ENCODE data around the gene SORCS2.

SORCS2 gene

DNA sequence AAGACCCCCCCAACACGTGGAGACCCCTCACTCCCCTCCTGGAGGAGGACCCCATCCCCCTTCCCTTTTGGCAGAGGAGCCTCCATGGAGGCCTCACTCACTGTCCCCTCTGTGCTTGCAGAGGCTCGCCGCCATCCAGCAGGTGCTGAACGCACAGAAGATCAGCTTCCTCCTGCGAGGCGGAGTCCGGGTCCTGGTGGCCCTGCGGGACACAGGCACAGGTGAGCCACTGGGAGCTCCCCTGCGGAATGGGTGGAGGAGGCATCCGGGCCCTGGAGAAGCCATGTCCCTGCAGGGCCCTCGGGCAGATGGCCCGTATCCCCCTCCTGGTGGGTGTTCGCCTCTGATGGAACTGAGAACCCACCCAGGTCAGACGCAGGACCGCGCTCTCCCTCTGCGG, 540.9 kb downstream of the SORCS2 start:
- Histone ChIP-seq H3K27ac (ENCODE audit: low read length) (no peak overlapping the region), H3K4me1 (ENCODE audit: control insufficient read depth, insufficient read depth, low read length) (no peaks in the 10 kb centered on the region), H3K9ac (ENCODE audit: low read length in 2 of 2) (no peak overlapping the region), H3K9me3 (ENCODE audit: control insufficient read depth in 2 of 2, low read length in 2 of 2) (peaks cover 0 to 3% of the 10 kb centered on the region in 2 donors), H3K4me3 (ENCODE audit: low read length in 2 of 2) (no peak overlapping the region), H3K27me3 (ENCODE audit: control insufficient read depth in 1 of 2, insufficient read depth in 2 of 2, low read length in 2 of 2) (no peaks in the 10 kb centered on the region), H3K36me3 (ENCODE audit: control insufficient read depth in 2 of 2, insufficient read depth in 2 of 2, low read length in 2 of 2) (no peaks in the 10 kb centered on the region)

DNA sequence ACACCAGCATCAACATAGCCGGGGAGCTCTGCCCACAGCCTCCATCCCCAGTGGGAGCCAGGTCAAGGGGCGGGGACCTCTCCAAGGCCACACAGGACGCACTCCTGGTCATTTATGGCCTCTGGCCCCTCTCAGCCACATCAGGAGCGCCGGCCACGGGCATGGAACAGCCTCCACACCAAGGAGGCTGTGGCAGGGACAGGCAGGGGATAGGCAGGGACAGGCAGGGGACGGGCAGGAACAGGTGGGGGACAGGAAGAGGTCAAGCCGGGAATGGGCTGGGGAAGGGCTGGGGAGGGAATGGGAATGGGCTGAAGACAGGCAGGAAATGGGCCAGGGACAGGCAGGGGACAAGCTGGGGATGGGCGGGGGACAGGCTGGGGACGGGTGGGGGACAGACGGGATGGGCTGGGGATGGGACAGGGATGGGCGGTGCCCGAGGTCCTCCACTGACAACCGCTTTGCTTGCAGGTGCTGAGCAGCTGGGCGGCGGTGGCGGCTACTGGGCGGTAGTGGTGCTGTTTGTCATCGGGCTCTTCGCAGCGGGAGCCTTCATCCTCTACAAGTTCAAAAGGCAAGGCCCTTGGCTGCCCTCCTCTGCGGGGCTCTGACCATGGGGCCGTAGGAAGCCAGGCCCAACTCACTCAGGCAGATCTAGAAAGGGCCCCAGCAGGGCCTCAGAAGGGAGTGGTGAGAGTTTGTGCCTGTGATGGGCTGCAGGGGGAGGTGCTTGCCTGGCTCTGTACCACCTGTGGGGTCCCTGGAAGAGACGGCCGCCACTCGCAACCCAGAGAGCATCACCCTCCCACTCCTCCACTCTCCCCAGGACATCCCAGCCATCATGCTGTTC, 541.7 kb downstream of the SORCS2 start:
- H3K4me1 ChIP-seq (ENCODE audit: control insufficient read depth, insufficient read depth, low read length), result no peaks in the 10 kb centered on the region
- no peak overlapping the region for H3K4me3 ChIP-seq (ENCODE audit: low read length in 2 of 2)
- no peaks in the 10 kb centered on the region for H3K27me3 ChIP-seq (ENCODE audit: control insufficient read depth in 1 of 2, insufficient read depth in 2 of 2, low read length in 2 of 2)
- H3K27ac ChIP-seq (ENCODE audit: low read length), result no peak overlapping the region
- H3K9ac ChIP-seq (ENCODE audit: low read length in 2 of 2), result no peak overlapping the region
- no peaks in the 10 kb centered on the region for H3K36me3 ChIP-seq (ENCODE audit: control insufficient read depth in 2 of 2, insufficient read depth in 2 of 2, low read length in 2 of 2)
- peaks cover 0 to 3% of the 10 kb centered on the region in 2 donors for H3K9me3 ChIP-seq (ENCODE audit: control insufficient read depth in 2 of 2, low read length in 2 of 2)

DNA sequence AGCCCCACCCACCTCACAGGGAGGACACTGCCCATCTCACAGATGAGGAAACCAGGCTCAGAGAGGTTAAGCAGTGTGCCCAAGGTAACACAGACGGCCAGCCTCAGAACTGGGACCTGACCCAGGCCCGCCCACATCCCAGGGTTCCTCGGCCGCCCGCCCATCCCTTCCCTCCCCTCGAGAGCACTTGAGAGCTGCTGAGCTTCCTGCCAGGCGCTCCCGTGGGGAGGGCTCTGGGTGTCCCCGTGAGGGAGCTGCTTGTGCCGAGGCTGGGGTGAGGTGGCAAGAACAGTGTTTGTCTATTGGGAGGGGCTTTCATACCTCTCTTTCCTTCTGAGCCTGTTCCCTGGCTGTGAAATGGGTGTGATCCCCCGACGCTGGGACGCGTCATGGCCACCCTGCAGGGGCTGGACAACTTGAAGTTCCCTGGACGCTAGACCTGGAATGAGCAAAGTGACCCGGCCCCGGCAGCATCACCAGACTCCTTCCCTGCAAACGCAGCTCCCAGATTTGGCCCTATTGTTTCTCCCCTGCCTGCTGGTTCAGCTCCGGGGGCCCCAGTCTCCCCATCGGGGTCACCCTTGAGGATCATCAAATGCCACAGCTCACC, 542.4 kb downstream of the SORCS2 start:
- Histone ChIP-seq H3K27ac (ENCODE audit: low read length) (no peak overlapping the region), H3K9me3 (ENCODE audit: control insufficient read depth in 2 of 2, low read length in 2 of 2) (peaks cover 0 to 3% of the 10 kb centered on the region in 2 donors), H3K36me3 (ENCODE audit: control insufficient read depth in 2 of 2, insufficient read depth in 2 of 2, low read length in 2 of 2) (no peaks in the 10 kb centered on the region), H3K9ac (ENCODE audit: low read length in 2 of 2) (no peak overlapping the region), H3K4me1 (ENCODE audit: control insufficient read depth, insufficient read depth, low read length) (no peaks in the 10 kb centered on the region), H3K27me3 (ENCODE audit: control insufficient read depth in 1 of 2, insufficient read depth in 2 of 2, low read length in 2 of 2) (no peaks in the 10 kb centered on the region), H3K4me3 (ENCODE audit: low read length in 2 of 2) (no peak overlapping the region)

DNA sequence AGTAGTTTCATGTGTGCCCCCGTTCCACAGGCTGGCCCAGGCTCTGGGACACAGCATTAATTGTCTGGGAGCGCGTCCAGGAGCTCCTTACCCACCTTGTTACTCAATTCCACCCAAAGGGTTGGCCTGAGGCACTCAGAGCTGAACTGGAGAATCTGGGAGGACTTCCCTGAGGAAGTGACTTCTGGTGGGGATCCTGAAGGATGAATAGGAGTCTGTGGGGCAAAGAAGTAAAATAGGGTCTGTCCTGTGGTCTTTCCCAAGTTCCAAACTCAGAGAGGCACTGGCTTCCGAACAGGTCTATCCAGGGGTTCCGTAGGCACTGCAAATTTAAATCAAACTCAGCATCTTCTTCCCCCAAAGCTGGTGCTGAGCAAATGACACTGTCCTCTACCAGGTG, 543.1 kb downstream of the SORCS2 start:
- H3K36me3 ChIP-seq (ENCODE audit: control insufficient read depth in 2 of 2, insufficient read depth in 2 of 2, low read length in 2 of 2), result no peaks in the 10 kb centered on the region
- no peak overlapping the region for H3K9ac ChIP-seq (ENCODE audit: low read length in 2 of 2)
- peaks cover 0 to 3% of the 10 kb centered on the region in 2 donors for H3K9me3 ChIP-seq (ENCODE audit: control insufficient read depth in 2 of 2, low read length in 2 of 2)
- H3K4me1 ChIP-seq (ENCODE audit: control insufficient read depth, insufficient read depth, low read length), result no peaks in the 10 kb centered on the region
- no peak overlapping the region for H3K27ac ChIP-seq (ENCODE audit: low read length)
- H3K27me3 ChIP-seq (ENCODE audit: control insufficient read depth in 1 of 2, insufficient read depth in 2 of 2, low read length in 2 of 2), result no peaks in the 10 kb centered on the region
- no peak overlapping the region for H3K4me3 ChIP-seq (ENCODE audit: low read length in 2 of 2)

DNA sequence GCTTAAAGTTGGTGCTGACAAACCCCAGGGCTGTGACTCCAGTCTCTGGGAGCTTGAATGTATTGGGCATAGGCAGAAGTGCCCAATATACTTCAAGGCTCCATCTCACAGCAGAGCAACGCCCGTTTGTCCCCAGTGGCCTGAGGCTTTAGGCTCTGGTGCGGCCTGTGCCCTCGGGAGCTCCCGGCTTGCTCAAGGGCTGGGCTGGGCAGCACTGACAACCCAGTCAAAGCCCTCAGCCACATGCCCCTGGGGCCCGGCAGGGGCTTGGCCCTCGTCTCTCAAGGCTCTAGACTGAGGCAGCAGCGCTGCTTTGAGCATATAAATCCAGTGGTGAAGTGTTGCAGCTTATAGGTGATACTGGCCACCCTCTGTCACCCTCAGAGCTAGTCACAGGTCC, 543.6 kb downstream of the SORCS2 start:
- H3K4me3 ChIP-seq (ENCODE audit: low read length in 2 of 2), result no peak overlapping the region
- H3K9ac ChIP-seq (ENCODE audit: low read length in 2 of 2), result no peak overlapping the region
- peaks cover 0 to 3% of the 10 kb centered on the region in 2 donors for H3K9me3 ChIP-seq (ENCODE audit: control insufficient read depth in 2 of 2, low read length in 2 of 2)
- H3K27me3 ChIP-seq (ENCODE audit: control insufficient read depth in 1 of 2, insufficient read depth in 2 of 2, low read length in 2 of 2), result no peaks in the 10 kb centered on the region
- H3K4me1 ChIP-seq (ENCODE audit: control insufficient read depth, insufficient read depth, low read length), result no peaks in the 10 kb centered on the region
- H3K27ac ChIP-seq (ENCODE audit: low read length), result no peak overlapping the region
- no peaks in the 10 kb centered on the region for H3K36me3 ChIP-seq (ENCODE audit: control insufficient read depth in 2 of 2, insufficient read depth in 2 of 2, low read length in 2 of 2)

DNA sequence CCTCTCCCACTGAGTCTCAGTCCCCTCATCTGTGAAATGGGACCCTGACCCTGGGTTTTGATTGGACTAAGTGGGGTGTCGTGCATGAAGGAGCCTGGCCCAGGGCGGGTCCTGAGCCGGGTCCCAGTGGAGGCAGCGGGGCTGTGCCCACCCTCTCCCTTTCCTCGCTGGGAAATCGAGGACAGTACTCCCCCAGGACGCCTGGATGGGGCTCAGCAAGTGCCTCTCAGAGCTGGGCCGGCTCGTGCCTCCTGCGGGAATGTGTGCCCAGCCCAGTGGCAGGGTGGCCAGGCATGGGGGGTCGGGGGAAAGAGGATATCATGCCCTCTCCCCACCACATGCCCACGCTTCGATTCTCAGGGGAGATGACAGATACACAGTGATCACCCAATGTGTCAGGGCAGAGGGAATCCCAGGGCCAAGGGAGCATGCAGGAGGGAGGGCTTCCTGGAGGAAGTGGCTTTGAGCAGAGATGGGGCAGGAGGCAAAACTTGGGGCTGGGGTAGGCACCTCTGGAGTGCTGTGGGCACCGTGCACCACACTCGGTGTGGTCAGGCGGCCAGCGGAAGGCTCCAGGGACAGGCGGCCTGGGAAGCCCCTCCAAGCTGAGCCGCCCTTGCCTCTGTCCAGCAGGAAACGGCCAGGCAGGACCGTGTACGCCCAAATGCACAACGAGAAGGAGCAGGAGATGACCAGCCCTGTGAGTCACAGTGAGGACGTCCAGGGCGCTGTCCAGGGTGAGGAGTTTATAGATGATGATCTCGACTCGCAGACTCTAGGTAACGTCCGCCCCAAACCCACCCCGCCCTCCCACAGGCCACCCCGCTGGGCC, 544.3 kb downstream of the SORCS2 start:
- H3K27me3 ChIP-seq (ENCODE audit: control insufficient read depth in 1 of 2, insufficient read depth in 2 of 2, low read length in 2 of 2), result no peaks in the 10 kb centered on the region
- H3K4me3 ChIP-seq (ENCODE audit: low read length in 2 of 2), result no peak overlapping the region
- H3K9ac ChIP-seq (ENCODE audit: low read length in 2 of 2), result no peak overlapping the region
- no peak overlapping the region for H3K27ac ChIP-seq (ENCODE audit: low read length)
- peaks cover 0 to 3% of the 10 kb centered on the region in 2 donors for H3K9me3 ChIP-seq (ENCODE audit: control insufficient read depth in 2 of 2, low read length in 2 of 2)
- no peaks in the 10 kb centered on the region for H3K36me3 ChIP-seq (ENCODE audit: control insufficient read depth in 2 of 2, insufficient read depth in 2 of 2, low read length in 2 of 2)
- H3K4me1 ChIP-seq (ENCODE audit: control insufficient read depth, insufficient read depth, low read length), result no peaks in the 10 kb centered on the region

DNA sequence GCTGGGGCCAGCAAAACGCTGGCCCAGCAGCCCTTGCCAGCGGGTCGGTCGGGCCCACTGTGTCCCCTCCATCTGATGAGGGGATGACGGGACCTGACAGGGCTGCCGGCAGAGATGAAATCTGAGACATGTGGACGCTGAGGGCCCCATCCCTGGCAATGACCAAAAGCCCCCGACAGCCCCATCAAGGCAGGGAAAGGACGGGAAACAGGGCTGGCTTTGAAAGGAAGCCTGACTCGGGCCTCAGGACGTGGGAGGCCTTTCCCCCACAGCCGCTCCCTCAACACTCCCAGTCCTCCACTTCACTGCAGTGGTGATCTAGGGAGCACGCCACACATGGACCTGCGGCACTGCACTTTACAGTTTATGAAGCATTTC, 544.9 kb downstream of the SORCS2 start:
- H3K9ac ChIP-seq (ENCODE audit: low read length in 2 of 2), result no peak overlapping the region
- no peaks in the 10 kb centered on the region for H3K4me1 ChIP-seq (ENCODE audit: control insufficient read depth, insufficient read depth, low read length)
- H3K4me3 ChIP-seq (ENCODE audit: low read length in 2 of 2), result no peak overlapping the region
- H3K27ac ChIP-seq (ENCODE audit: low read length), result no peak overlapping the region
- peaks cover 0 to 3% of the 10 kb centered on the region in 2 donors for H3K9me3 ChIP-seq (ENCODE audit: control insufficient read depth in 2 of 2, low read length in 2 of 2)
- no peaks in the 10 kb centered on the region for H3K27me3 ChIP-seq (ENCODE audit: control insufficient read depth in 1 of 2, insufficient read depth in 2 of 2, low read length in 2 of 2)
- no peaks in the 10 kb centered on the region for H3K36me3 ChIP-seq (ENCODE audit: control insufficient read depth in 2 of 2, insufficient read depth in 2 of 2, low read length in 2 of 2)

DNA sequence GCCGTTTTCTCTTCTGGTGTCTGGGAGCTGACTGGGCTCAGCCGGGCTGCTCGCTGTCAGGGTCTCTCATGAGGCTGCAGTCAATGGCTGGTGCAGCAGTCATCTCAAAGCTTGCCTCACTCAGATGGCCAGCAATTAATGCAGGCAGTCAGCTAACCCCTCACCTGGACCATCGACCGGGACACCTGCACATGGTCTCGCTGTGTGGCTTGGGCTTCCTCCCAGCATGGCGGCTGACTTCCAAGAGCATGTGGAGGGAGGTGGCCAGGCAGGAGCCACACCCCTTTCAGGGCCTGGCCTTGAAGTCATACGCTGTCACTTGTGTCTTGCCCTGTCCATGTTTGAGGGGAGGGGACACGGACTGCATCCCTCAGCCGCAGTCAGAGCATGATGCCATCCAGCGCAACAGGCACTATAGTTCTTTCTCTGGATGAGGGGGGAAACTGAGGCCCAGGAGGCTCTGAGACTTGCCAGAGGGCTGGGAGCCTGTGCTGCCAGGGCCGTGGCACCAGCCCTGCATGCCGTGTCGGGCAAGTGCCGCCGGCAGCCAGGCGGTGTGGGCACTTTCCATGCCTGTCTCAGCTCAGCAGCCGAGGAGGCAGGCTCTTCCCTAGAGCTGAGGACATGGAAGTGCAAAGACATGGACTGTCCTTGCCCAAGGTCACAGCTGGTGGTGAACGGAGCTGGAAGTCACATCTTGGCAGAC, 545.6 kb downstream of the SORCS2 start:
- H3K27ac ChIP-seq (ENCODE audit: low read length), result no peak overlapping the region
- H3K4me3 ChIP-seq (ENCODE audit: low read length in 2 of 2), result no peak overlapping the region
- H3K9ac ChIP-seq (ENCODE audit: low read length in 2 of 2), result no peak overlapping the region
- peaks cover 0 to 3% of the 10 kb centered on the region in 2 donors for H3K9me3 ChIP-seq (ENCODE audit: control insufficient read depth in 2 of 2, low read length in 2 of 2)
- no peaks in the 10 kb centered on the region for H3K27me3 ChIP-seq (ENCODE audit: control insufficient read depth in 1 of 2, insufficient read depth in 2 of 2, low read length in 2 of 2)
- H3K36me3 ChIP-seq (ENCODE audit: control insufficient read depth in 2 of 2, insufficient read depth in 2 of 2, low read length in 2 of 2), result no peaks in the 10 kb centered on the region
- no peaks in the 10 kb centered on the region for H3K4me1 ChIP-seq (ENCODE audit: control insufficient read depth, insufficient read depth, low read length)

DNA sequence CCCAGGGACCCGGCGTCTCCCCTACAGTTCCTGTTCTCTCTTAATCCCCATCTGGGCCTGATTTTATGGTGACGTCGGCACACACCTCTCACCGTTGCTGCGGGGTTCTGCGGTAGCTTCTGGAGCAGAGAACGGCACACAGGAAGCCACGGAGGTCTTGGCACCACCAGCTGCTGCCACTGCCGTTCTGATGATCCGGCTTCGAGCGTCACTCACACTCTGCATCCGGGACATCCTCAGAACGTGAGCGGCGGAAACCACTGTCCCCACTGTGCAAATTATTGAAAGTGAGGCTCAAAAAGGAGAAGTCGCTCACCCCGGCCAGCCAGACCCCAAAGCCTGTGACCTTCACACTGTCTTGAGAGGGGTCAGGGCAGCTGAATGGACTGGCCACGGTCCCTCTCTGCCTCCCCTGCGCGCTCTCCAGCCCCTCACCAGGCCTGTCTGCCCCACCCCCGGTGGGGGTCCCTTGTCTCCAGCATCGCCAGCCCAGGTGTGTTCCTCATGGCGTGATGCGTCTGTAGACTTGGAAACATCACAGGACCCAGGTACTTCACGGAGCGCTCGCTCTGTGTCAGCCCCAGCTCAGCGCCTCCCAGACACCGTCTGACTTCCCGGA, 546.2 kb downstream of the SORCS2 start:
- Histone ChIP-seq H3K4me3 (ENCODE audit: low read length in 2 of 2) (no peak overlapping the region), H3K36me3 (ENCODE audit: control insufficient read depth in 2 of 2, insufficient read depth in 2 of 2, low read length in 2 of 2) (no peaks in the 10 kb centered on the region), H3K9ac (ENCODE audit: low read length in 2 of 2) (no peak overlapping the region), H3K27me3 (ENCODE audit: control insufficient read depth in 1 of 2, insufficient read depth in 2 of 2, low read length in 2 of 2) (no peaks in the 10 kb centered on the region), H3K4me1 (ENCODE audit: control insufficient read depth, insufficient read depth, low read length) (no peaks in the 10 kb centered on the region), H3K27ac (ENCODE audit: low read length) (no peak overlapping the region), H3K9me3 (ENCODE audit: control insufficient read depth in 2 of 2, low read length in 2 of 2) (peaks cover 0 to 3% of the 10 kb centered on the region in 2 donors)

Data from stomach smooth muscle (tissue), 2 donors.